CD4-positive, alpha-beta T cell treated with Interleukin-10 for 1 hour (primary cell): Measurements from ENCODE around the gene HDAC4.

Experiments used
- DNase-seq: peaks from one replicate; pipeline ENCODE4 v3.0.0-alpha.2; 2020

The HDAC4 gene

DNA sequence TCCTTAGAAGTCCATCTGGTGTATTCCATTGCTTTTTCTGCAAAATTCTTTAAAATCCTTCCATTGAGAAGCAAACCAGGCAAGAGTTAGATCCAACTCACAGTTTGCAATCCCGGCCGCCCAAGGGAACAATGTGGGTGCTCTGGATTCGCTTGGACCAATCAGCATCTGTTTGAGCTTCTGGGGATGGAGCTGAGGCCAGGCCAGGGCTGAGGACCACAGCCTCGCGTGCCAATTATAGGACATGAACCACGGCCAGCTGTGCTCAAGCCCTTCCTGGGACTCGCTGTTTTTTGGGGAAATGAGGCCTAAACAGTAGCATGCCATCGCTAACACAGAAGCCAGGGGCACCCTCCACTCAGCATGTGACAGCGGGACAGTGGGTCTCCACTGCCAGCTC, 270.8 kb downstream of the HDAC4 start:
- DNase-seq = no peak

DNA sequence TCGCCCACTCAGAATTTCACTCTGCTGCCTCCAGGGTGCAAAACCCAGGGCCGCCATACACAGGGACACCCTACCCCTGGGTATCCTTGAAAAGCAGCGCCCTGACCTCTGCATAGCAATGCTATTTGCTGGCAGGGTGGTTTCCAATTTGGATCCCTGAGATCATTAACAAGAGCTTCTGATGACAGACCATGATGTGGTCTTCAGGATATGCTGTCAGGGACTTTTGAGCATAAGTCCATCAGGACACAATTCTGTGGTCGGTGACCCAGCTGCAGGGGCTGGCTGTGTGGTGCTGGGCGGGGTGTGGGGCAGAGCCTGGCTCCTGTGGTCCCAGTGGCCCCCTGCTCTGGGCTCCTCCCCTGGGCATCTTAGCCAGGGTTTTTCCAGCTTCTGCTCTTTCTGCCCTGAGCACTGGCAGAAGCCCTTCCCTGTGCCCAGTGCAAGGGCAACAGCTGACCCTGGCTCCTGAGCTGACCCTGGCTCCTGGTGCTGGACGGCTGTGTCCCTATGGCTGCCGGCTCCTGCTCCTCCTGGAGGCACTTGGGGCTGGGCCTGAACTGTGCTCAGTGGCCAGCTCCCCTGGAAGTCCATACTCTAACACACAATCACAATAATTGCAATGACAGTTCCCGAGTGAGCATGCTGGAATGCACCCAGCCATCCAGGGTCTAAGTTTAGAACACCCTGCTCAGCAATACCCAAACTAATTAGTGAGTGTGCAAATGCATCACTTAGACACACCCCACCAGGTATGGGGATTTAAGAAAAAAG, 271.5 kb downstream of the HDAC4 start:
- DNase-seq = no peak

DNA sequence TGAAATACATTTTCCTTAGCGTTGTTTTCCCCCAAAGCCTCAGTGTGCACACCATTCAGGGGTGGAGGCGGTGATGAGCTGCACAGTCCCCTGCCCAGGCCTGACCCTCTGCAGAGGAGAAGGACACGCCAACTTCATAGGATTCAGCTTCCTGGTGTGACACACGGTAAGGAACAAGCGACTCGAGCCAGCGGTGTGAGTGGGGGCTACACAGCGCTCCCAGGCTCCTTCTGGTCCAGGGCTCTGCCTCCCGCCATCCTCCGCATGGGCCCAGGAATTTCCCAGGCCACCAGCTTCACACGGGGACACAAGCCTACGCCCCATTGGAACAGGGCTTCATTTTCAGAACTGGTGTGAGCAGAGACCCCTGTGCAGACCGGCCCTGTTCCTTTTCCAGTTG, 272.1 kb downstream of the HDAC4 start:
- no peak for DNase-seq

GRCh38 chr2:239127513-239127912, 273.3 kb downstream of the HDAC4 start:
- DNase-seq = no peak

GRCh38 chr2:239125726-239126675, 274.8 kb downstream of the HDAC4 start:
- no peak for DNase-seq

DNA sequence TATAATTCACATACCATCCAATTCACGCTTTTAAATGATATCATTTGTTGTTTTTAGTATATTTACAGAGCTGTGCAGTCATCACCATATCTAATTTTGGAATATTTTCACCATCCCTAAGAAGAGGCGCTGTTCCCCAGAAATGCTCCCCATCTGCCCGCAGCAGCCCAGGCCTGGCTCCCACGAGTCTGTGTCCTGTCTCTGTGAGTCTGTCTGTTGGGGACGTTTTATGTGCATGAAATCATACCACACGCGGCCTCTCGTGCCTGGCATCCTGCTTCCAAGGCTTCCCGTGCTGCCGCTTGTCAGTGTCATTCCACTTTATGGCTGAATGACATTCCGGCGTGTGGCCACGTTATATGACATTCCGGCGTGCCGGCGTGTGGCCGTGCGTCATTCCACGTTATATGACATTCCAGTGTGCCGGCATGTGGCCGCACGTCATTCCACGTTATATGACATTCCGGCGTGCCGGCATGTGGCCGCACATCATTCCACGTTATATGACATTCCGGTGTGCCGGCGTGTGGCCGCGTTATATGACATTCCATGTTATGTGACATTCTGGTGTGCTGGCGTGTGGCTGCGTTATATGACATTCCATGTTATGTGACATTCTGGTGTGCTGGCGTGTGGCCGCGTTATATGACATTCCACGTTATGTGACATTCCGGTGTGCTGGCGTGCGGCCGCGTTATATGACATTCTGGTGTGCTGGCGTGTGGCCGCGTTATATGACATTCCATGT, 276.5 kb downstream of the HDAC4 start:
- DNase-seq = no peak

DNA sequence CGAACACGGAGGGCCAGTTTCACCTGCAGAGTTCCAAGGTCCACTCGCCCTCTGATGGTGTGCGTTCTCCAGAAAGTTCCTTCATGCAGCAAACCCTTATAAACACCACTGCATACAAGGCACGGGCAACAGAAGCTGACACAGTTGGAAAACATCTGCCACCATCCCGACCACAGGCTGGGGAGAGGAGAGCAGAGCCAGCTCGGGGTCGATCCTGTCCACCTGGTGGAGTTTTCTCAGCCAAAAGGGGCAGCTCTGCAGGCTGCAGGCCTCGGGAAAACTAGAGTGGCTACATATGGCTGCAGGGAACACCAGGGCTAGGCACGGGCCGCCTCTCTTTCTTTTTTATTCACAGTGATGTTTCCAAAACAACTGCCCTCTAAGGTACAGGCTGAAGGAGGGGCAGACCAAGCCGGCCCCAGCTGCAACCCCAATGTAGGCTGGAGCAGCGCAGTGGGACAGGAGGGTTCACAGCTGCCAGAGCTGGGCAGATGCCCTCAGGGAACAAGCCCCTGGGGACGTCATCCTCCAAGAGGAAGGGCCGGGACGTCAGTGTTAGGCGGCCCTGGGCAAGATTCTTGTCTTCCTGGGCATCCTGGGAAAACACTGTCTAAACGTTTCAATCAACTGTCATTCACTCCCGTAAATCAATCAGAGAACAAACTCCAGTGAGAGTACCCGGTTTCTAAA, 278.3 kb downstream of the HDAC4 start:
- no peak for DNase-seq

DNA sequence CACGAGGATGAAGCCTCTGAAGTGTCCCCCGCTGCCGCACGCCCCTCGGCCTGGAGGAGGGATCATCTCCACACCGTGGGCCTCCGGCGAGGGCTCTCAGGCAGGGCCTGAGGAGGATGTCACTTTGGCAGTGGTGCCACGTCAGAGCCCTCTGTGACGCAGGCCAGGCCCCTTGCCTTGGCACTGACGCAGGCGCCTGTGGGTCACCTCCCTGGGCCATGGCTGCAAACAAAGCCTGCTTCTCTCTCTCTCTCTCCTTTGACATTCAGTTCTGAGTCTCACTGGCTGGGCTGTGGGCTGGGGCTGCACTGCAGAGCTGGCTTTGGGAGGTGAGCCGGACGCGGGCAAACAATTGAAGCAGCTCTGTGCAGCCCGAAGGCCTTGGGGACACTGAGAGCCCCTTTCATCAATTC, 279.2 kb downstream of the HDAC4 start:
- no peak for DNase-seq

DNA sequence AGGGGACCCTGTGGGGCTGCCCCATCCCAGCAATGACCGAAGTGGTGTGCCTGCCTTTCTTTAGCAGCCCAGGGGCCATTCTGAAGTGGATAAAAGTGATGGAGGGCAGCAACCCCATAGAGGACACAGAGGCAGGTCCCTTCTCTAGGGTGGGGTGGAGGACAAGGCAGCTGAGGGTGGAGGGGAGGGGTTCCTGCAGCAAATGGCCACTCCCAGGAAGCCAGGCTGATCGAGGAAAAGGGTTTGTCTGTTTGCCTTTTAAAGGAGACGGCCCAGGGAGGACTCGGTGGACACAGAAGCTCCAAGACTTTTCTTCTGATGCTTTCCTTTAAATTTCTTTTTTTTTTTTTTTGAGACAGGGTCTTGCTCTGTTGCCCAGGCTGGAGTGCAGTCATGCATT, 280.2 kb downstream of the HDAC4 start:
- DNase-seq = no peak

- DNase-seq = no peak
These were observed 281.3 kb downstream of the HDAC4 start for GRCh38 chr2:239119346-239120126.

GRCh38 chr2:239118675-239119211, 282.1 kb downstream of the HDAC4 start:
- peak; percentile 6 for DNase-seq

GRCh38 chr2:239118264-239118663, 282.6 kb downstream of the HDAC4 start:
- DNase-seq = no peak

DNA sequence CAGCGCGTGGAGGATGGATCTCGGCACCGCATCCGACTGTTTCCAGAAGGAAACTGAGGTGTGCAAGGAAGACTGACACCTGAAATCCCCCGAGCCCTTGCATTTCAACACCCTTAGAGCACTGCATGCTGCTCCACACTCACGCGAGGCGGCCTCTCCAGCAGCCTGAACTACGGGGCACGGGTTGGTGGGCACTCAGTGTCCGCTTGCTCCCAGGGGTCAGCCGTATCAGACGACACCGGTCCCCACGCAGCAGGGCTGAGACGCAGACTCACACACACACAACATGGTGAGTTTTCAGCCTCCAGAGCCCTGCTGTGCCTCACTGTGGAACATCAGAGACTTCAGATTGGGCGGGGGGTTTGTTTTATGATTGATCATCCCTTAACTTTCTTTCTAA, 283.0 kb downstream of the HDAC4 start:
- no peak for DNase-seq

DNA sequence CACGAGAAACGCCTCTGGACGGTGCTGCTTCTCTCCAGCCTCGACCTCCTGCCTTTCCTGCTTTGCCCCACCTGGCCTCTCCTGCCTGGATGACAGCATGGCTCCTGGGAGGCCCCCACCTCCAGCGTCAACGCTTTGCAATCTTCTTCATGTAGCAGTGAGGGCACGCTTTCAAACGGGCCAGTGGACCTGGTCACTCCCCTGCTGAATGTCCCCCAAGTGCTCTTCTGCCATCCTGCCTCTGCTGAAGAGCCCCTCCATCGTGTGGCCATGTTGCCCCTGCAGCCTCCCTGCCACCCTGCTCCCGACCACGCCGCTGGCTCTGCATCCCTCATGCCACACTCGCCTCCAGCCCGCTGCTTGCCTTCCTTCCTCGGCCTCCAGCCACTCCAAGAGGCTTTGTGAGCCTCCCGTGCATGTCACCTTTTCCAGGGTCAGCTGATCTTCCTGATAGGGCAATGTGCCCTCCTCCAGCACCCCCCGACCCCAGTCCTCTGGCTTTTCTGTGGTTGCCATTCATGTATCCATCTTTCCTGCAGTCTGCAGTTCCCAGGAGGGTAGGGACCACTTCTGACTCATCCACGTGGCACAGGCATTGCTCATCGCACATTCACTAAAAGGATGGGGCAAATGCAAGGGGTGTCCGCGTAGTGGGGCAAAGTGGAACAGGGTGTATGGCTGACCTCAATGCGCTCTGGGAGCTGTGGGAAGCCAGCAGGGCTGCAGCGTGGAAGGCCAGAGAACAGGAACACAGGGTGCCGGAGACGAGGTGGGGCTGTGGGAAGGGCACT, 284.2 kb downstream of the HDAC4 start:
- no peak for DNase-seq

- no peak for DNase-seq
These were observed 285.2 kb downstream of the HDAC4 start for GRCh38 chr2:239115616-239116015.

- DNase-seq = no peak
These were observed 286.1 kb downstream of the HDAC4 start for GRCh38 chr2:239114616-239115265.

DNA sequence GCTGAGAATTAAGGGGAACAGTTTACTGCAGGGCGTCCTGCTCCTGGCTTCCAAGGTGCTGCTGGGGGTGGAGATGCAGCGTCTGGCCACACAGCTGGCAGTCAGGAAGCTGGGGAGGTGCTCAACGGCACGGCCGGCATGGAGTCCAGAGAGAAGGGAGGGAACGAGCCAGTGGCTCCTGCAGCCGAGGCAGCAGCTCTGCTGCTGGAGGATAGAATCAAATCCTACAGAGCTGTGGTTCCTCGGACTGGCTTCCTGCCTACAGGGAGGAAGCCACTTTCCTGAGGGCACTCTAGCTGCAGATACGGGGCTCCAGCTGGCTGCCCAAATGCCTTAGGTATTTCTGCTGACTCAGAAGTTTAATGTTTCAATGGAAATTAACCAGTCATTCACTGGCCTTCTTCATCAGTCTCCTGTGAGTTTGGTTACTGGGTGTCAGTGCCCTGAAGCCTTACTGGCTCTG, 286.7 kb downstream of the HDAC4 start:
- no peak for DNase-seq

DNA sequence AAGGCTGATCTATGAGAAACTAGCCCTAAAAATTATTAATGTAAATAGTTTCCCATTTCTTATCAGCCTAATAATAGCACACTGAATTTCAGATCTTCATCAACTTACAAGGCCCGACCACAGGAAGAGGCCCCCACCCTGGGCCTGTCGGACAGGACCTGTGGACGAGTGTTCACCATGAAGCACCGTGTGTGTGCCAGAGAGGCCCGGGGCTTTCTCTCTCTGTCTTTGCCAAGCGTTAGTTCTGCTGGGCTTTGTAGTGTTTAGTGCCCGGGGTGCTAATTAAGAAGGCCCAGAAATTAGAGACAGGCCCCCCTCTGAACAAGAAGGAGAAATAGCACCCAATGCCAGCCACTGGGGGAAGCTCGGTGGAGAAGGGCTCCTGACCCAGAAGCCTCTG, 287.2 kb downstream of the HDAC4 start:
- DNase-seq = no peak

DNA sequence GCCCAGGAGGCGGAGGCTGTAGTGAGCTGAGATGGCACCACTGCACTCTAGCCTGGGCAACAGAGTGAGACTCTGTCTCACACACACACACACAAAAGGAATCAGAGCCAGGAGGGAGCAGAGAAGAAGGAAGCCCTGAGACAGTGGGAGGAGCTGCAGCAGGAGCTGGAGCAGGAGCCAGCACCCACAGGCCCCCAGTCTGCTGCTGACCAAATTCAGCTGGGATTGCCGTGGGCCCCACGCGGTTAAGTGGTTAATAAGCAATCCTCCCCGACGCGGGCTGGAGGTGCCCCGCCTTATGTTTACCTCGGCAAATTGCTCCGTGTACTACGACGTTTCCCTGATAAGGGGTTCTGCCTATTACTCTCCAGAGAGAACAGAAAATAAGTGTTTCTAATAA, 287.6 kb downstream of the HDAC4 start:
- no peak for DNase-seq
